ENCODE results near the gene CCDC102A. TPM values are rescaled to one million over a fixed set of nuclear protein-coding genes. Genes with fewer than 3 reads are reported as not detected.

The CCDC102A gene
- total RNA-seq, 4 donors from 2014 or later = 24.4 to 56.6 (median 35.7) TPM

GRCh38 chr16:57512296-57513001 lies 23.9 kb downstream of the CCDC102A start:
- no peak for ATAC-seq
- Histone ChIP-seq H3K36me3 (peaks cover 0 to 58% of the 10 kb centered on the region in 2 donors), H3K4me3 (no peak overlapping the region), H3K9me3 (no peaks in the 10 kb centered on the region), H3K27me3 (peaks cover 12% of the 10 kb centered on the region), H3K4me1 (peaks cover 0 to 11% (median 0%) of the 10 kb centered on the region in 3 donors), H3K27ac (no peak overlapping the region)
- TF ChIP-seq EP300 (IDR thresholded peaks at IDR 0.05) (no peak), CTCF (IDR thresholded peaks at IDR 0.05) (no peak), POLR2A (IDR thresholded peaks at IDR 0.05) (no peak), POLR2AphosphoS5 (IDR thresholded peaks at IDR 0.05) (no peak)
- WGBS, 2 donors (ENCODE audit: low coverage in 1 of 2) = 93 to 95% methylated on average over 7 to 9 of the region's 23 CpGs

GRCh38 chr16:57510016-57510871 lies 26.1 kb downstream of the CCDC102A start:
- H3K27ac ChIP-seq = no peak overlapping the region
- 33 to 59% methylated on average over 1 to 5 of the region's 10 CpGs for WGBS, 2 donors (ENCODE audit: low coverage in 1 of 2)
- no peak for TF ChIP-seq POLR2A (IDR thresholded peaks at IDR 0.05)
- TF ChIP-seq EP300 (IDR thresholded peaks at IDR 0.05) = no peak
- no peak for TF ChIP-seq CTCF (IDR thresholded peaks at IDR 0.05)
- no peak for TF ChIP-seq POLR2AphosphoS5 (IDR thresholded peaks at IDR 0.05)
- H3K9me3 ChIP-seq = no peaks in the 10 kb centered on the region
- peaks cover 0 to 11% (median 0%) of the 10 kb centered on the region in 3 donors for H3K4me1 ChIP-seq
- peaks cover 16% of the 10 kb centered on the region for H3K27me3 ChIP-seq
- ATAC-seq = no peak
- no peak overlapping the region for H3K4me3 ChIP-seq
- H3K36me3 ChIP-seq = peaks cover 0 to 36% of the 10 kb centered on the region in 2 donors

- WGBS, 2 donors (ENCODE audit: low coverage in 1 of 2) = 78 to 87% methylated on average over 3 to 4 of the region's 12 CpGs
- Histone ChIP-seq H3K27ac (no peak overlapping the region), H3K4me3 (no peak overlapping the region), H3K27me3 (peaks cover 16% of the 10 kb centered on the region), H3K4me1 (peaks cover 0 to 11% (median 0%) of the 10 kb centered on the region in 3 donors), H3K36me3 (peaks cover 0 to 28% of the 10 kb centered on the region in 2 donors), H3K9me3 (no peaks in the 10 kb centered on the region)
- TF ChIP-seq CTCF (IDR thresholded peaks at IDR 0.05) (no peak), POLR2A (IDR thresholded peaks at IDR 0.05) (no peak), POLR2AphosphoS5 (IDR thresholded peaks at IDR 0.05) (no peak), EP300 (IDR thresholded peaks at IDR 0.05) (no peak)
- no peak for ATAC-seq
Measured at GRCh38 chr16:57509231-57509923, 27.0 kb downstream of the CCDC102A start.

- WGBS, 2 donors (ENCODE audit: low coverage in 1 of 2) = no CpG with 5 or more reads among the region's 3 CpGs
- peaks cover 0 to 11% (median 0%) of the 10 kb centered on the region in 3 donors for H3K4me1 ChIP-seq
- no peak overlapping the region for H3K27ac ChIP-seq
- no peaks in the 10 kb centered on the region for H3K9me3 ChIP-seq
- TF ChIP-seq POLR2AphosphoS5 (IDR thresholded peaks at IDR 0.05) (no peak), CTCF (IDR thresholded peaks at IDR 0.05) (no peak), EP300 (IDR thresholded peaks at IDR 0.05) (no peak), POLR2A (IDR thresholded peaks at IDR 0.05) (no peak)
- ATAC-seq = no peak
- H3K4me3 ChIP-seq = no peak overlapping the region
- H3K27me3 ChIP-seq = peaks cover 16% of the 10 kb centered on the region
- H3K36me3 ChIP-seq = peaks cover 0 to 15% of the 10 kb centered on the region in 2 donors
Measured at GRCh38 chr16:57508035-57508425, 28.3 kb downstream of the CCDC102A start.

All from gastroesophageal sphincter (tissue), 4 donors.